Measurements from ENCODE around the gene PACRG.

The PACRG gene

GRCh38 chr6:163343609-163344008 is 615.8 kb downstream of the PACRG start:
- Histone ChIP-seq H3K27ac (ENCODE audit: low read depth, low read length) (no peak overlapping the region), H4K20me1 (ENCODE audit: low read depth, low read length) (no peaks in the 10 kb centered on the region), H3K79me2 (ENCODE audit: insufficient read depth, low read length) (no peaks in the 10 kb centered on the region), H3K36me3 (ENCODE audit: low read length) (no peaks in the 10 kb centered on the region), H3K9me2 (replicated peaks; ENCODE audit: insufficient read depth, low read length) (no peaks in the 10 kb centered on the region), H3K4me2 (ENCODE audit: low read depth, low read length, poor library complexity, severe bottlenecking) (no peak overlapping the region), H3K4me3 (ENCODE audit: insufficient read depth, low read length, poor library complexity, severe bottlenecking) (no peak overlapping the region), H3K27me3 (ENCODE audit: low read length) (no peaks in the 10 kb centered on the region), H3F3A (ENCODE audit: insufficient read depth) (no peaks in the 10 kb centered on the region), H3K9me3 (ENCODE audit: insufficient read depth, low read length) (no peaks in the 10 kb centered on the region), H3K9ac (ENCODE audit: low read length) (no peak overlapping the region), H2AFZ (ENCODE audit: low read depth, low read length, severe bottlenecking) (no peak overlapping the region)
- TF ChIP-seq EZH2phosphoT487 (conservative IDR thresholded peaks at IDR 0.05; ENCODE audit: low read length): no peak
- TF ChIP-seq, protein P1, sequence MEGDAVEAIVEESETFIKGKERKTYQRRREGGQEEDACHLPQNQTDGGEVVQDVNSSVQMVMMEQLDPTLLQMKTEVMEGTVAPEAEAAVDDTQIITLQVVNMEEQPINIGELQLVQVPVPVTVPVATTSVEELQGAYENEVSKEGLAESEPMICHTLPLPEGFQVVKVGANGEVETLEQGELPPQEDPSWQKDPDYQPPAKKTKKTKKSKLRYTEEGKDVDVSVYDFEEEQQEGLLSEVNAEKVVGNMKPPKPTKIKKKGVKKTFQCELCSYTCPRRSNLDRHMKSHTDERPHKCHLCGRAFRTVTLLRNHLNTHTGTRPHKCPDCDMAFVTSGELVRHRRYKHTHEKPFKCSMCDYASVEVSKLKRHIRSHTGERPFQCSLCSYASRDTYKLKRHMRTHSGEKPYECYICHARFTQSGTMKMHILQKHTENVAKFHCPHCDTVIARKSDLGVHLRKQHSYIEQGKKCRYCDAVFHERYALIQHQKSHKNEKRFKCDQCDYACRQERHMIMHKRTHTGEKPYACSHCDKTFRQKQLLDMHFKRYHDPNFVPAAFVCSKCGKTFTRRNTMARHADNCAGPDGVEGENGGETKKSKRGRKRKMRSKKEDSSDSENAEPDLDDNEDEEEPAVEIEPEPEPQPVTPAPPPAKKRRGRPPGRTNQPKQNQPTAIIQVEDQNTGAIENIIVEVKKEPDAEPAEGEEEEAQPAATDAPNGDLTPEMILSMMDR (IDR thresholded peaks at IDR 0.05; ENCODE audit: insufficient read depth, low read length, poor library complexity, severe bottlenecking): no peak

- no peaks in the 10 kb centered on the region for H3F3A ChIP-seq (ENCODE audit: insufficient read depth)
- no peak for TF ChIP-seq EZH2phosphoT487 (conservative IDR thresholded peaks at IDR 0.05; ENCODE audit: low read length)
- TF ChIP-seq, protein P1 (IDR thresholded peaks at IDR 0.05; ENCODE audit: insufficient read depth, low read length, poor library complexity, severe bottlenecking): no peak
Observed at GRCh38 chr6:163344411-163344810, 616.6 kb downstream of the PACRG start.

DNA sequence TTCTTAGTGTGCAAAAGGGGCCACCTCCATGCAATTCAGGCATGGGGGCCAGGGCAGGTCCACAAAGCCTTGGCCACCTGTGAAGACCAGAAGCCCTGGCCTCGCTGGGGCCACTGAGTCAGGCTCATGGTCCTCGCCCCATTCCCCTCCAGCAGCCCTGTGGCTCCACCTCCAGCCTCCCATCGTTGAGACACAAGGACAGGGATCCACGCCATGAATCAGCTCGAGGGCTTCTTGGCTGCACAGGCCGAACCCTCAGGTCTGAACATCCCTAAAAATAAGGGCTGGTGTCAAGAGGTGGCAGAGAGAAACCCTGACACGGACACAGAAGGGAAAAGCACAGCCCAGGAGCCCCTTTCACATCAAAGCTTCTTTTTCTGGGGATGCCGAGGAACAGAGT is 618.2 kb downstream of the PACRG start:
- H3K9me3 ChIP-seq (ENCODE audit: insufficient read depth, low read length): no peaks in the 10 kb centered on the region
- no peak overlapping the region for H3K9ac ChIP-seq (ENCODE audit: low read length)
- no peak overlapping the region for H2AFZ ChIP-seq (ENCODE audit: low read depth, low read length, severe bottlenecking)
- no peaks in the 10 kb centered on the region for H3F3A ChIP-seq (ENCODE audit: insufficient read depth)
- H3K9me2 ChIP-seq (replicated peaks; ENCODE audit: insufficient read depth, low read length): no peaks in the 10 kb centered on the region
- no peaks in the 10 kb centered on the region for H3K27me3 ChIP-seq (ENCODE audit: low read length)
- TF ChIP-seq, protein P1 (IDR thresholded peaks at IDR 0.05; ENCODE audit: insufficient read depth, low read length, poor library complexity, severe bottlenecking): no peak
- no peak for TF ChIP-seq EZH2phosphoT487 (conservative IDR thresholded peaks at IDR 0.05; ENCODE audit: low read length)
- no peak overlapping the region for H3K27ac ChIP-seq (ENCODE audit: low read depth, low read length)
- H3K4me3 ChIP-seq (ENCODE audit: insufficient read depth, low read length, poor library complexity, severe bottlenecking): no peak overlapping the region
- no peaks in the 10 kb centered on the region for H4K20me1 ChIP-seq (ENCODE audit: low read depth, low read length)
- H3K36me3 ChIP-seq (ENCODE audit: low read length): no peaks in the 10 kb centered on the region
- H3K79me2 ChIP-seq (ENCODE audit: insufficient read depth, low read length): no peaks in the 10 kb centered on the region
- no peak overlapping the region for H3K4me2 ChIP-seq (ENCODE audit: low read depth, low read length, poor library complexity, severe bottlenecking)

More at GRCh38 chr6:163344411-163344810, 616.6 kb downstream of the PACRG start:
- H3K4me3 ChIP-seq (ENCODE audit: insufficient read depth, low read length, poor library complexity, severe bottlenecking): no peak overlapping the region
- no peaks in the 10 kb centered on the region for H3K9me3 ChIP-seq (ENCODE audit: insufficient read depth, low read length)
- H3K9ac ChIP-seq (ENCODE audit: low read length): no peak overlapping the region
- H3K27ac ChIP-seq (ENCODE audit: low read depth, low read length): no peak overlapping the region
- H3K27me3 ChIP-seq (ENCODE audit: low read length): no peaks in the 10 kb centered on the region
- no peaks in the 10 kb centered on the region for H3K36me3 ChIP-seq (ENCODE audit: low read length)
- no peaks in the 10 kb centered on the region for H3K79me2 ChIP-seq (ENCODE audit: insufficient read depth, low read length)
- no peaks in the 10 kb centered on the region for H4K20me1 ChIP-seq (ENCODE audit: low read depth, low read length)
- no peak overlapping the region for H3K4me2 ChIP-seq (ENCODE audit: low read depth, low read length, poor library complexity, severe bottlenecking)
- no peaks in the 10 kb centered on the region for H3K9me2 ChIP-seq (replicated peaks; ENCODE audit: insufficient read depth, low read length)
- H2AFZ ChIP-seq (ENCODE audit: low read depth, low read length, severe bottlenecking): no peak overlapping the region
